SK-N-SH (cell line): ENCODE data around the gene DNAH7. TPM values are rescaled to one million over a fixed set of nuclear protein-coding genes. Genes with fewer than 3 reads are reported as not detected.

Experiments used
- CTCF ChIA-PET: fragments of 300-600, 350-600 bp; formaldehyde crosslinking; extraction: SDS; loops from one replicate; lab custom pipeline; 2021; lab: Yijun Ruan, JAX
- POLR2A ChIA-PET: fragments of 350-600 bp; sonication (Branson Sonifier 250); formaldehyde crosslinking; extraction: SDS; loops from one replicate; lab custom pipeline; 2020; ENCODE audit warnings: antibody characterized with exemption, inconsistent platforms; lab: Yijun Ruan, JAX
- DNase-seq: peaks from one replicate; pipeline ENCODE4 v3.0.0; 2012
- H2AFZ ChIP-seq: fragments of 200-600 bp; sonication (generic); 2 replicates; pipeline ENCODE4 v1.8.1; 2016; ENCODE audit warnings: antibody characterized with exemption, mild to moderate bottlenecking, low read depth
- H3F3A ChIP-seq: fragments of 200-600 bp; sonication (generic); replicated peaks from 2 replicates; pipeline ENCODE3; 2016; ENCODE audit warnings: antibody characterized with exemption, mild to moderate bottlenecking; ENCODE audit not compliant: insufficient read depth
- H3K27ac ChIP-seq, 2 experiments: fragments of 200-500 bp in 1 of 2; fragments of 200-600 bp in 1 of 2; sonication (Bioruptor generic) in 1 of 2; sonication (generic), shearing (Covaris generic) in 1 of 2; 2 replicates each; pipeline versions ENCODE4 v1.5.1 to v1.6.1; 2014 to 2016; ENCODE audit warnings: low read depth in 2 of 2, inconsistent platforms in 1 of 2, low read length in 1 of 2, mild to moderate bottlenecking in 1 of 2, mixed read lengths in 1 of 2
- H3K27me3 ChIP-seq: fragments of 200-600 bp; sonication (generic), shearing (Covaris generic); 2 replicates; pipeline ENCODE4 v1.6.1; 2016; ENCODE audit warnings: mixed run types; ENCODE audit not compliant: insufficient read depth
- H3K36me3 ChIP-seq, 2 experiments: fragments of 200-500 bp in 1 of 2; fragments of 200-600 bp in 1 of 2; sonication (Bioruptor generic) in 1 of 2; sonication (generic) in 1 of 2; replicated peaks in 1 of 2; 2 replicates each; pipeline versions ENCODE3 to v1.5.1; 2014 to 2016; ENCODE audit warnings: low read length in 1 of 2, mild to moderate bottlenecking in 1 of 2; ENCODE audit not compliant: insufficient read depth in 2 of 2, control insufficient read depth in 1 of 2
- H3K4me1 ChIP-seq, 2 experiments: fragments of 200-500 bp in 1 of 2; fragments of 200-600 bp in 1 of 2; sonication (Bioruptor generic) in 1 of 2; sonication (generic), shearing (Covaris generic) in 1 of 2; 2 replicates each; pipeline versions ENCODE4 v1.5.1 to v1.6.1; 2014 to 2016; ENCODE audit warnings: low read depth in 1 of 2, low read length in 1 of 2, mixed run types in 1 of 2; ENCODE audit not compliant: insufficient read depth in 2 of 2, control insufficient read depth in 1 of 2
- H3K4me2 ChIP-seq: fragments of 200-600 bp; sonication (generic), shearing (Covaris generic); 2 replicates; pipeline ENCODE4 v1.6.1; 2017; ENCODE audit warnings: mixed run types
- H3K4me3 ChIP-seq, 2 experiments: fragments of 200-500 bp in 1 of 2; fragments of 200-600 bp in 1 of 2; sonication (Bioruptor generic) in 1 of 2; sonication (generic), shearing (Covaris generic) in 1 of 2; 2 replicates each; pipeline versions ENCODE4 v1.5.1 to v1.8.1; 2014 to 2016; ENCODE audit warnings: low read depth in 2 of 2, inconsistent platforms in 1 of 2, low read length in 1 of 2, mild to moderate bottlenecking in 1 of 2, mixed read lengths in 1 of 2, moderate library complexity in 1 of 2
- H3K79me2 ChIP-seq: fragments of 200-600 bp; sonication (generic); 2 replicates; pipeline ENCODE4 v1.8.1; 2017; ENCODE audit warnings: mild to moderate bottlenecking; ENCODE audit not compliant: insufficient read depth
- H3K9ac ChIP-seq: fragments of 200-600 bp; sonication (generic); 2 replicates; pipeline ENCODE4 v1.6.1; 2017; ENCODE audit warnings: mixed run types
- H3K9me2 ChIP-seq: fragments of 200-600 bp; sonication (generic); 2 replicates; pipeline ENCODE4 v1.6.1; 2017; ENCODE audit warnings: mixed run types
- H3K9me3 ChIP-seq: fragments of 200-600 bp; sonication (generic); 2 replicates; pipeline ENCODE4 v1.6.1; 2017; ENCODE audit warnings: mixed run types, mild to moderate bottlenecking, moderate library complexity
- H4K20me1 ChIP-seq: fragments of 200-600 bp; sonication (generic); 2 replicates; pipeline ENCODE4 v1.6.1; 2017; ENCODE audit warnings: mild to moderate bottlenecking, mixed run types; ENCODE audit not compliant: insufficient read depth
- CHD2 ChIP-seq: fragments of 150-350 bp; IDR thresholded peaks from 2 replicates; pipeline ENCODE4 v1.6.1; 2018; ENCODE audit warnings: low read length; ENCODE audit not compliant: partially characterized antibody
- CTCF ChIP-seq: fragments of 200-600 bp; sonication (generic); IDR thresholded peaks from 2 replicates; pipeline ENCODE4 v1.6.1; 2017; ENCODE audit warnings: antibody characterized with exemption, mild to moderate bottlenecking, moderate library complexity
- EP300 ChIP-seq, 2 experiments: IDR thresholded peaks; 2 replicates each; pipeline versions ENCODE4 v1.4.0 to v1.6.1; 2012; ENCODE audit warnings: borderline replicate concordance in 1 of 2, low read depth in 1 of 2, low read length in 1 of 2
- FOSL2 ChIP-seq: IDR thresholded peaks from 2 replicates; pipeline ENCODE4 v1.4.0; 2012; ENCODE audit warnings: low read depth, mild to moderate bottlenecking, moderate library complexity, borderline replicate concordance
- JUND ChIP-seq: IDR thresholded peaks from 2 replicates; pipeline ENCODE4 v1.4.0; 2012
- MEF2A ChIP-seq: IDR thresholded peaks from 2 replicates; pipeline ENCODE4 v1.4.0; 2012; ENCODE audit warnings: low read depth, borderline replicate concordance
- NFIC ChIP-seq: IDR thresholded peaks from 2 replicates; pipeline ENCODE4 v1.4.0; 2012; ENCODE audit warnings: borderline replicate concordance
- PBX3 ChIP-seq: IDR thresholded peaks from 2 replicates; pipeline ENCODE4; 2012
- POLR2AphosphoS5 ChIP-seq: IDR thresholded peaks from 2 replicates; pipeline ENCODE4 v1.6.1; 2012; ENCODE audit warnings: low read depth, low read length
- RAD21 ChIP-seq: IDR thresholded peaks from 2 replicates; pipeline ENCODE4 v1.6.1; 2012; ENCODE audit warnings: mild to moderate bottlenecking, low read length
- RFX5 ChIP-seq: IDR thresholded peaks from 2 replicates; pipeline ENCODE4 v1.6.1; 2012; ENCODE audit warnings: mild to moderate bottlenecking, improper control_type of control experiment, low read length
- TAF1 ChIP-seq: IDR thresholded peaks from 2 replicates; pipeline ENCODE4 v1.6.1; 2012; ENCODE audit warnings: low read depth, mild to moderate bottlenecking, low read length, moderate library complexity, borderline replicate concordance
- TCF12 ChIP-seq: IDR thresholded peaks from 2 replicates; pipeline ENCODE4 v1.4.0; 2012
- TEAD4 ChIP-seq: IDR thresholded peaks from 2 replicates; pipeline ENCODE4 v1.4.0; 2012; ENCODE audit warnings: mild to moderate bottlenecking, borderline replicate concordance; ENCODE audit not compliant: insufficient read depth
- WGBS: methylation state at CpG from one replicate; pipeline ENCODE4 v1.1.6; 2017; ENCODE audit warnings: low lambda C conversion rate; 5-methylcytosine and 5-hydroxymethylcytosine counted together
- polyA plus RNA-seq, 3 experiments: library from polyadenylated mRNA; depleted of rRNA; stranded (reverse); fragments of >200 nt; gene quantifications; 2 replicates each; pipeline ENCODE4 v1.2.3, GENCODE V29; 2012

DNAH7 gene
- polyA plus RNA-seq, 1 of the 3 experiments (the other 2 are of a cell fraction): 1.2 TPM

GRCh38 chr2:195903956-195904355 lies 164.7 kb downstream of the DNAH7 start:
- ChIA-PET POLR2A (no interaction called here), CTCF (interaction anchor here (1.0 kb wide), 1 partner anchor 164 kb away, joined by 3 read pairs; no protein-coding TSS in a partner anchor)
- H3K79me2 ChIP-seq: no peaks in the 10 kb centered on the region
- H3K27me3 ChIP-seq: no peaks in the 10 kb centered on the region
- no peaks in the 10 kb centered on the region for H3K9me3 ChIP-seq
- no peak overlapping the region for H3K4me3 ChIP-seq
- H3K27ac ChIP-seq: no peak overlapping the region
- TF ChIP-seq PBX3: no peak
- TF ChIP-seq RAD21: no peak
- no peaks in the 10 kb centered on the region for H3K36me3 ChIP-seq
- peaks cover 3% of the 10 kb centered on the region for H3F3A ChIP-seq
- peaks cover 3 to 7% of the 10 kb centered on the region in 2 experiments; a peak in 3 of 4 replicates for H3K4me1 ChIP-seq
- no peak overlapping the region for H2AFZ ChIP-seq
- 50% methylated on average over 2 of the region's 2 CpGs for WGBS
- no peak overlapping the region for H3K4me2 ChIP-seq
- H4K20me1 ChIP-seq: no peaks in the 10 kb centered on the region
- H3K9me2 ChIP-seq: no peaks in the 10 kb centered on the region
- DNase-seq: no peak
- no peak overlapping the region for H3K9ac ChIP-seq

- peaks cover 10% of the 10 kb centered on the region for H3F3A ChIP-seq
- H3K27me3 ChIP-seq: no peaks in the 10 kb centered on the region
- no peaks in the 10 kb centered on the region for H3K9me2 ChIP-seq
- no peak for DNase-seq
- H3K27ac ChIP-seq: no peak overlapping the region
- H3K9ac ChIP-seq: no peak overlapping the region
- no peak overlapping the region for H3K4me2 ChIP-seq
- H3K36me3 ChIP-seq: no peaks in the 10 kb centered on the region
- no peak for TF ChIP-seq PBX3
- POLR2A ChIA-PET: no interaction called here
- H4K20me1 ChIP-seq: no peaks in the 10 kb centered on the region
- H3K79me2 ChIP-seq: no peaks in the 10 kb centered on the region
- CTCF ChIA-PET: interaction anchor here (0.6 kb wide), 1 partner anchor 141 kb away, joined by 3 read pairs; no protein-coding TSS in a partner anchor
- WGBS: 54% methylated on average over 1 of the region's 1 CpG
- no peaks in the 10 kb centered on the region for H3K9me3 ChIP-seq
- no peak overlapping the region for H2AFZ ChIP-seq
- H3K4me1 ChIP-seq: peaks cover 7 to 12% of the 10 kb centered on the region in 2 experiments
- no peak overlapping the region for H3K4me3 ChIP-seq
Measured at GRCh38 chr2:195902857-195903256, 165.8 kb downstream of the DNAH7 start.

GRCh38 chr2:195899226-195899625 lies 169.4 kb downstream of the DNAH7 start:
- DNase-seq: no peak
- H3K27me3 ChIP-seq: no peaks in the 10 kb centered on the region
- H4K20me1 ChIP-seq: no peaks in the 10 kb centered on the region
- H3K9me3 ChIP-seq: no peaks in the 10 kb centered on the region
- CTCF ChIA-PET: interaction anchor here (1.3 kb wide), 1 partner anchor 168 kb away, joined by 4 read pairs; no protein-coding TSS in a partner anchor
- no peak overlapping the region for H3K9ac ChIP-seq
- POLR2A ChIA-PET: no interaction called here
- peak; percentile 39; the same call in 1 of the 2 replicates for TF ChIP-seq FOSL2
- 0 out of 2 replicates have a peak, but pooled peaks have one; percentile 13 for TF ChIP-seq MEF2A
- TF ChIP-seq TAF1: no peak
- TF ChIP-seq CHD2: no peak
- peak; percentile 5 to 72; a peak in 2 of 4 replicates for TF ChIP-seq EP300 (IDR thresholded peaks at IDR 0.05; ENCODE audit: borderline replicate concordance in 1 of 2, low read depth in 1 of 2, low read length in 1 of 2)
- no peak for TF ChIP-seq RAD21
- peak; percentile 72 for TF ChIP-seq TCF12
- TF ChIP-seq POLR2AphosphoS5: peak; percentile 37; the same call in 1 of the 2 replicates
- no peak for TF ChIP-seq RFX5
- peak; percentile 67 for TF ChIP-seq NFIC
- TF ChIP-seq JUND: peak; percentile 71
- peak; percentile 78; the same call in 1 of the 2 replicates for TF ChIP-seq TEAD4
- peak; percentile 86 for TF ChIP-seq PBX3
- no peak for TF ChIP-seq CTCF
- H3K9me2 ChIP-seq: no peaks in the 10 kb centered on the region
- no peak overlapping the region for H2AFZ ChIP-seq
- peak overlapping the region; percentile 46; the same call in 1 of the 2 replicates for H3K4me2 ChIP-seq
- H3K27ac ChIP-seq: peak overlapping the region; percentile 74 to 87
- peaks cover 10% of the 10 kb centered on the region for H3F3A ChIP-seq
- H3K4me3 ChIP-seq: no peak overlapping the region
- H3K36me3 ChIP-seq: no peaks in the 10 kb centered on the region
- H3K4me1 ChIP-seq: peaks cover 7 to 12% of the 10 kb centered on the region in 2 experiments
- H3K79me2 ChIP-seq: no peaks in the 10 kb centered on the region
